C4-2B (cell line): ENCODE results near the gene CTAGE1.

ENCODE experiments used
- ZFX ChIP-seq: fragments of 450-650 bp; IDR thresholded peaks from 2 replicates; pipeline ENCODE4 v1.6.1; 2017
- TF ChIP-seq, protein P1 (sequence below): fragments of 450-650 bp; conservative IDR thresholded peaks from 2 replicates; pipeline ENCODE4 v1.5.1; 2017; ENCODE audit warnings: mild to moderate bottlenecking

DNA sequence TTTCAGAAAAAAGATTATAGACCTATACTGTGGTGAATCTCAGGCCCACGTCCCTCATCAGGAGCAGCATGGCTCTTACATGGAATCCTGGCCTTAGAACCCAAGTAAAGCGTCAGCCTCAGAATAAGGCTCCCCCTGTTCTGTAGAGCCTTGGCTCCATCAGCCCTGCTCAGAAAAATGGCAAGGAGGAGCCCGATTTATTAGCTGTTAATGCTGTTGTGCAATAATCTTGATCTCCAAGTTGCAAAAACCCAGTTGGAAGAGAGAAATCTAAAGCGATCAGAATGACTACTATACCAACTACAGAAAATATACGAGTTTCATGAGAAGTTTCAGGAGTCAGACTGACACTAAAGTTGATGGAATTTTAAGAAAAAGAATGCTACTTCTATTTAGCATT is 35.6 kb upstream of the CTAGE1 start:
- TF ChIP-seq, protein P1, sequence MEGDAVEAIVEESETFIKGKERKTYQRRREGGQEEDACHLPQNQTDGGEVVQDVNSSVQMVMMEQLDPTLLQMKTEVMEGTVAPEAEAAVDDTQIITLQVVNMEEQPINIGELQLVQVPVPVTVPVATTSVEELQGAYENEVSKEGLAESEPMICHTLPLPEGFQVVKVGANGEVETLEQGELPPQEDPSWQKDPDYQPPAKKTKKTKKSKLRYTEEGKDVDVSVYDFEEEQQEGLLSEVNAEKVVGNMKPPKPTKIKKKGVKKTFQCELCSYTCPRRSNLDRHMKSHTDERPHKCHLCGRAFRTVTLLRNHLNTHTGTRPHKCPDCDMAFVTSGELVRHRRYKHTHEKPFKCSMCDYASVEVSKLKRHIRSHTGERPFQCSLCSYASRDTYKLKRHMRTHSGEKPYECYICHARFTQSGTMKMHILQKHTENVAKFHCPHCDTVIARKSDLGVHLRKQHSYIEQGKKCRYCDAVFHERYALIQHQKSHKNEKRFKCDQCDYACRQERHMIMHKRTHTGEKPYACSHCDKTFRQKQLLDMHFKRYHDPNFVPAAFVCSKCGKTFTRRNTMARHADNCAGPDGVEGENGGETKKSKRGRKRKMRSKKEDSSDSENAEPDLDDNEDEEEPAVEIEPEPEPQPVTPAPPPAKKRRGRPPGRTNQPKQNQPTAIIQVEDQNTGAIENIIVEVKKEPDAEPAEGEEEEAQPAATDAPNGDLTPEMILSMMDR: no peak
- no peak for TF ChIP-seq ZFX
